Hematopoietic multipotent progenitor cell (in vitro differentiated cells): ENCODE data around the gene PROM2. TPM values are rescaled to one million over a fixed set of nuclear protein-coding genes. Genes with fewer than 3 reads are reported as not detected.

Source experiments
- DNase-seq, 3 donors: peaks; one replicate each; pipeline ENCODE4 v3.0.0-alpha.2; 2011 to 2015; ENCODE audit warnings: low read depth in 2 of 3, low spot score in 2 of 3
- total RNA-seq: library from RNA; depleted of rRNA; stranded (reverse); fragments of >200 nt; gene quantifications from one replicate; pipeline ENCODE4 v1.2.3, GENCODE V29; 2012

PROM2 gene
- total RNA-seq, 1 donor = 0.54 TPM

GRCh38 chr2:95336406-95336805, 62.2 kb downstream of the PROM2 start:
- no peak for DNase-seq

DNA sequence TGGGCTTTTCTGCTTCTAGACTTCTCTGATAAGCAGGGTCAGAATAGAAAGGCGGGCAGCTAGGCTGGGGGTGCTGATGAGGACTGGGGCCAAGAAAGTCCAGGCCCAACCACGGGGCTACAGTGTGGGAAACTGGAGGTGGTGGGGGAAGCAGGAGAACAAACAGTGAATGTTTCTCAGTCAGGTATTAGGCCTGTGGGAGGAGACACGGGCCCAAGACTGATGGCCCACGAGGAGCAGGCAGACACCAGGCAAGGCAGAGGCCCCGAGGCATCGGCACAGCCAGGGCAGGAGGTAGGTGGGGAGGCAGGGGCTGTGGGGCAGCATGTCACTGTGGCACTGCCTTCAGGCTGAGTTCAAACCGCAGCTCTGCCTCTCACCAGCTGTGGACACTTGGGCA, 63.6 kb downstream of the PROM2 start:
- DNase-seq = no peak

Other genes starting within 250 kb of the PROM2 start
- 0.54 TPM for gene MAL, start 248.7 kb upstream of the PROM2 start, total RNA-seq
- 27.7 TPM for gene MRPS5, start 152.6 kb upstream of the PROM2 start, total RNA-seq
- 15.6 TPM for gene ZNF514, start 114.6 kb upstream of the PROM2 start, total RNA-seq
- 5.7 TPM for gene ZNF2, start 108.6 kb upstream of the PROM2 start, total RNA-seq
- 4.8 TPM for gene ZNF892, start 66.9 kb upstream of the PROM2 start, total RNA-seq
- gene KCNIP3, start 22.9 kb downstream of the PROM2 start, total RNA-seq = 7.5 TPM
- 40.1 TPM for gene FAHD2A, start 128.3 kb downstream of the PROM2 start, total RNA-seq
- not detected for gene TRIM43B, start 210.3 kb downstream of the PROM2 start, total RNA-seq